SK-N-SH (cell line): Measurements from ENCODE around the gene FOXK2. TPM values are rescaled to one million over a fixed set of nuclear protein-coding genes. Genes with fewer than 3 reads are reported as not detected.
"Not testable (repeated sequence)": the region's sequence is repeated elsewhere in the genome, so short reads cannot be mapped to it uniquely, and the experiment has no call there.

Experiments
- CTCF ChIA-PET: fragments of 300-600, 350-600 bp; formaldehyde crosslinking; extraction: SDS; loops from one replicate; lab custom pipeline; 2021; lab: Yijun Ruan, JAX
- POLR2A ChIA-PET: fragments of 350-600 bp; sonication (Branson Sonifier 250); formaldehyde crosslinking; extraction: SDS; loops from one replicate; lab custom pipeline; 2020; ENCODE audit warnings: antibody characterized with exemption, inconsistent platforms; lab: Yijun Ruan, JAX
- DNase-seq: peaks from one replicate; pipeline ENCODE4 v3.0.0; 2012
- H2AFZ ChIP-seq: fragments of 200-600 bp; sonication (generic); 2 replicates; pipeline ENCODE4 v1.8.1; 2016; ENCODE audit warnings: antibody characterized with exemption, mild to moderate bottlenecking, low read depth
- H3F3A ChIP-seq: fragments of 200-600 bp; sonication (generic); replicated peaks from 2 replicates; pipeline ENCODE3; 2016; ENCODE audit warnings: antibody characterized with exemption, mild to moderate bottlenecking; ENCODE audit not compliant: insufficient read depth
- H3K27ac ChIP-seq, 2 experiments: fragments of 200-500 bp in 1 of 2; fragments of 200-600 bp in 1 of 2; sonication (Bioruptor generic) in 1 of 2; sonication (generic), shearing (Covaris generic) in 1 of 2; 2 replicates each; pipeline versions ENCODE4 v1.5.1 to v1.6.1; 2014 to 2016; ENCODE audit warnings: low read depth in 2 of 2, inconsistent platforms in 1 of 2, low read length in 1 of 2, mild to moderate bottlenecking in 1 of 2, mixed read lengths in 1 of 2
- H3K27me3 ChIP-seq: fragments of 200-600 bp; sonication (generic), shearing (Covaris generic); 2 replicates; pipeline ENCODE4 v1.6.1; 2016; ENCODE audit warnings: mixed run types; ENCODE audit not compliant: insufficient read depth
- H3K36me3 ChIP-seq, 2 experiments: fragments of 200-500 bp in 1 of 2; fragments of 200-600 bp in 1 of 2; sonication (Bioruptor generic) in 1 of 2; sonication (generic) in 1 of 2; replicated peaks in 1 of 2; 2 replicates each; pipeline versions ENCODE3 to v1.5.1; 2014 to 2016; ENCODE audit warnings: low read length in 1 of 2, mild to moderate bottlenecking in 1 of 2; ENCODE audit not compliant: insufficient read depth in 2 of 2, control insufficient read depth in 1 of 2
- H3K4me1 ChIP-seq, 2 experiments: fragments of 200-500 bp in 1 of 2; fragments of 200-600 bp in 1 of 2; sonication (Bioruptor generic) in 1 of 2; sonication (generic), shearing (Covaris generic) in 1 of 2; 2 replicates each; pipeline versions ENCODE4 v1.5.1 to v1.6.1; 2014 to 2016; ENCODE audit warnings: low read depth in 1 of 2, low read length in 1 of 2, mixed run types in 1 of 2; ENCODE audit not compliant: insufficient read depth in 2 of 2, control insufficient read depth in 1 of 2
- H3K4me2 ChIP-seq: fragments of 200-600 bp; sonication (generic), shearing (Covaris generic); 2 replicates; pipeline ENCODE4 v1.6.1; 2017; ENCODE audit warnings: mixed run types
- H3K4me3 ChIP-seq, 2 experiments: fragments of 200-500 bp in 1 of 2; fragments of 200-600 bp in 1 of 2; sonication (Bioruptor generic) in 1 of 2; sonication (generic), shearing (Covaris generic) in 1 of 2; 2 replicates each; pipeline versions ENCODE4 v1.5.1 to v1.8.1; 2014 to 2016; ENCODE audit warnings: low read depth in 2 of 2, inconsistent platforms in 1 of 2, low read length in 1 of 2, mild to moderate bottlenecking in 1 of 2, mixed read lengths in 1 of 2, moderate library complexity in 1 of 2
- H3K79me2 ChIP-seq: fragments of 200-600 bp; sonication (generic); 2 replicates; pipeline ENCODE4 v1.8.1; 2017; ENCODE audit warnings: mild to moderate bottlenecking; ENCODE audit not compliant: insufficient read depth
- H3K9ac ChIP-seq: fragments of 200-600 bp; sonication (generic); 2 replicates; pipeline ENCODE4 v1.6.1; 2017; ENCODE audit warnings: mixed run types
- H3K9me2 ChIP-seq: fragments of 200-600 bp; sonication (generic); 2 replicates; pipeline ENCODE4 v1.6.1; 2017; ENCODE audit warnings: mixed run types
- H3K9me3 ChIP-seq: fragments of 200-600 bp; sonication (generic); 2 replicates; pipeline ENCODE4 v1.6.1; 2017; ENCODE audit warnings: mixed run types, mild to moderate bottlenecking, moderate library complexity
- H4K20me1 ChIP-seq: fragments of 200-600 bp; sonication (generic); 2 replicates; pipeline ENCODE4 v1.6.1; 2017; ENCODE audit warnings: mild to moderate bottlenecking, mixed run types; ENCODE audit not compliant: insufficient read depth
- CHD2 ChIP-seq: fragments of 150-350 bp; IDR thresholded peaks from 2 replicates; pipeline ENCODE4 v1.6.1; 2018; ENCODE audit warnings: low read length; ENCODE audit not compliant: partially characterized antibody
- ELF1 ChIP-seq: IDR thresholded peaks from 2 replicates; pipeline ENCODE4 v1.4.0; 2012
- EP300 ChIP-seq, 2 experiments: IDR thresholded peaks; 2 replicates each; pipeline versions ENCODE4 v1.4.0 to v1.6.1; 2012; ENCODE audit warnings: borderline replicate concordance in 1 of 2, low read depth in 1 of 2, low read length in 1 of 2
- FOSL2 ChIP-seq: IDR thresholded peaks from 2 replicates; pipeline ENCODE4 v1.4.0; 2012; ENCODE audit warnings: low read depth, mild to moderate bottlenecking, moderate library complexity, borderline replicate concordance
- FOXJ3 ChIP-seq: sonication (generic); formaldehyde crosslinking; IDR thresholded peaks from 2 replicates; pipeline ENCODE4 v1.5.1; 2020; ENCODE audit warnings: mild to moderate bottlenecking, missing genetic modification reagents
- GABPA ChIP-seq: IDR thresholded peaks from 2 replicates; pipeline ENCODE4 v1.4.0; 2012; ENCODE audit warnings: low read depth, mild to moderate bottlenecking
- GATA2 ChIP-seq: sonication (generic); formaldehyde crosslinking; IDR thresholded peaks from 2 replicates; pipeline ENCODE4 v1.5.0; 2020; ENCODE audit warnings: mild to moderate bottlenecking, missing genetic modification reagents
- IRF3 ChIP-seq: fragments of 150-350 bp; IDR thresholded peaks from 2 replicates; pipeline ENCODE4 v1.6.1; 2016; ENCODE audit warnings: mild to moderate bottlenecking, low read depth, low read length
- MAX ChIP-seq: IDR thresholded peaks from 2 replicates; pipeline ENCODE4 v1.4.0; 2012; ENCODE audit warnings: low read depth
- MXI1 ChIP-seq: IDR thresholded peaks from 2 replicates; pipeline ENCODE4 v1.6.1; 2012; ENCODE audit warnings: mild to moderate bottlenecking, low read depth, low read length, improper control_type of control experiment
- NFIC ChIP-seq: IDR thresholded peaks from 2 replicates; pipeline ENCODE4 v1.4.0; 2012; ENCODE audit warnings: borderline replicate concordance
- NRF1 ChIP-seq: IDR thresholded peaks from 2 replicates; pipeline ENCODE4 v1.6.1; 2012; ENCODE audit warnings: low read depth, mild to moderate bottlenecking, low read length
- PBX3 ChIP-seq: IDR thresholded peaks from 2 replicates; pipeline ENCODE4; 2012
- RAD21 ChIP-seq: IDR thresholded peaks from 2 replicates; pipeline ENCODE4 v1.6.1; 2012; ENCODE audit warnings: mild to moderate bottlenecking, low read length
- RFX5 ChIP-seq: IDR thresholded peaks from 2 replicates; pipeline ENCODE4 v1.6.1; 2012; ENCODE audit warnings: mild to moderate bottlenecking, improper control_type of control experiment, low read length
- RXRA ChIP-seq: IDR thresholded peaks from 2 replicates; pipeline ENCODE4 v1.4.0; 2012; ENCODE audit warnings: low read depth, mild to moderate bottlenecking, borderline replicate concordance
- SIN3A ChIP-seq: IDR thresholded peaks from 2 replicates; pipeline ENCODE4 v1.6.1; 2012; ENCODE audit warnings: low read depth, mild to moderate bottlenecking, low read length, moderate library complexity, borderline replicate concordance
- USF2 ChIP-seq: fragments of 150-350 bp; IDR thresholded peaks from 2 replicates; pipeline ENCODE4 v1.6.1; 2017; ENCODE audit warnings: antibody characterized with exemption, low read length, low read depth, borderline replicate concordance
- ZBTB33 ChIP-seq: IDR thresholded peaks from 2 replicates; pipeline ENCODE4 v1.4.0; 2012; ENCODE audit warnings: low read depth, borderline replicate concordance
- WGBS: methylation state at CpG from one replicate; pipeline ENCODE4 v1.1.6; 2017; ENCODE audit warnings: low lambda C conversion rate; 5-methylcytosine and 5-hydroxymethylcytosine counted together
- polyA plus RNA-seq, 3 experiments: library from polyadenylated mRNA; depleted of rRNA; stranded (reverse); fragments of >200 nt; gene quantifications; 2 replicates each; pipeline ENCODE4 v1.2.3, GENCODE V29; 2012

Gene FOXK2
- polyA plus RNA-seq, 1 of the 3 experiments (the other 2 are of a cell fraction), result 36.4 TPM

GRCh38 chr17:82583720-82584234, 64.2 kb downstream of the FOXK2 start (continued):
- TF ChIP-seq ZBTB33 (no peak), IRF3 (no peak), USF2 (no peak), ELF1 (no peak), CHD2 (no peak)

- peak; percentile 33 for DNase-seq
- H3K27me3 ChIP-seq, POLR2A ChIA-PET, H3K9me2 ChIP-seq, H3K4me1 ChIP-seq, H3K9ac ChIP-seq, H3K9me3 ChIP-seq, H3K4me3 ChIP-seq, H2AFZ ChIP-seq, H3K27ac ChIP-seq, H3K4me2 ChIP-seq, H4K20me1 ChIP-seq: not testable (repeated sequence)
- WGBS, result 90% methylated on average over 23 of the region's 23 CpGs
- Histone ChIP-seq H3K36me3 (peaks cover 45 to 51% of the 10 kb centered on the region in 2 experiments), H3F3A (peaks cover 19% of the 10 kb centered on the region), H3K79me2 (0 out of 2 replicates have a peak, but pooled peaks cover 15% of the 10 kb centered on the region)
- CTCF ChIA-PET, result interaction anchor here (1.8 kb wide), 1 partner anchor 18 kb away, joined by 5 read pairs; no protein-coding TSS in a partner anchor
Observed at GRCh38 chr17:82585935-82586575, 66.5 kb downstream of the FOXK2 start.

- H3K4me2 ChIP-seq, result no peak overlapping the region
- H3K27ac ChIP-seq, result no peak overlapping the region
- POLR2A ChIA-PET, result no interaction called here
- no peaks in the 10 kb centered on the region for H3K9me3 ChIP-seq
- no peaks in the 10 kb centered on the region for H3K27me3 ChIP-seq
- peaks cover 45 to 51% of the 10 kb centered on the region in 2 experiments for H3K36me3 ChIP-seq
- 0 out of 2 replicates have a peak, but pooled peaks cover 15% of the 10 kb centered on the region for H3K79me2 ChIP-seq
- 92% methylated on average over 21 of the region's 21 CpGs for WGBS
- H3K4me3 ChIP-seq, result no peak overlapping the region
- CTCF ChIA-PET, result interaction anchor here (1.2 to 1.8 kb wide), 2 partner anchors 19 to 216 kb away, joined by 3 to 5 read pairs; no protein-coding TSS in a partner anchor
- peaks cover 0 to 10% of the 10 kb centered on the region in 2 experiments; a peak in 1 of 4 replicates for H3K4me1 ChIP-seq
- no peak overlapping the region for H3K9ac ChIP-seq
- no peak for DNase-seq
- peaks cover 2% of the 10 kb centered on the region; the same call in 1 of the 2 replicates for H4K20me1 ChIP-seq
- peaks cover 24% of the 10 kb centered on the region for H3F3A ChIP-seq
- H2AFZ ChIP-seq, result no peak overlapping the region
- no peaks in the 10 kb centered on the region for H3K9me2 ChIP-seq
- TF ChIP-seq EP300 (IDR thresholded peaks at IDR 0.05; ENCODE audit: borderline replicate concordance in 1 of 2, low read depth in 1 of 2, low read length in 1 of 2) (no peak), MAX (no peak), FOSL2 (no peak), MXI1 (no peak), RXRA (no peak), RAD21 (no peak), FOXJ3 (no peak), NFIC (no peak), RFX5 (no peak), SIN3A (no peak), GABPA (no peak), PBX3 (no peak), NRF1 (no peak), GATA2 (CRISPR knock-in tag) (no peak)
Observed at GRCh38 chr17:82586576-82587233, 67.2 kb downstream of the FOXK2 start.
